ENCODE results near the gene ZBTB33.

DNA sequence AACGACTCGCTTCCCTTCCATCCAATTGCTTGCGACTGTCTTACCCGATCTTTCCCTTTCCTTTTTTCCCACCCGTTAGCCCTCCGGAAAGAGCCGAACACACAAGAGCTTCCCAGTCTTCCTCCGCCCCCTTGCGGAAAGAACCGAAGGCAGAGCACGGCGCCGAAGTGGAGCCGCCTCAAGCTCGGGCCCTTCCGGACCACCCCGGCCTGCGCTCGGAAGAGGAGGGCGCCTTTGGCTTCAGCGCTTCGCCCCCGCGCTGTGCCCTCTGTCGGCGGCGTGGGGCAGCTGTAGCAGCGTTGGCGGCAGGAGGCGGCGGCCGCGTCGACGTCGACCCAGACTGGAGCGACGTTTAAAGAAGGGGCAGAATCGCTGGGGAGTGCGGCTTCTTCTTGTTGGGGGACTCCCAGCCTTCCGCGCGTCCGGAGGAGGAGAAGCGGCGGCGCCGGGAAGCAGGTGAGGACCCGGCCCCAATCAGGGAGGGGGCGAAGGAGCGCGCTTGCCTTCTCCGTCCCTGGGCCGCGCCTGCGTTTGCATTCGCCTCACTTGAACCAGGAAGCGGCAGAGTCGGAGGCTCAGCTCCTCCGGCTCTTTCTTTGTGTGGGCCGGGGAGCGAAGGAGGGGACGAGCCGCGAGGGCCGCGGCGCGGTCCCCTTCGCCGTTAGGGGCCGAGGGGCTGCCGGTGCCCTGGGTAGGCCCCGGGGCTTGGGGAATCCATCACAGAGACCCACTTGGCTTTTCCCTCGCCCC lies at the start of gene ZBTB33:
- TF ChIP-seq, protein P1, sequence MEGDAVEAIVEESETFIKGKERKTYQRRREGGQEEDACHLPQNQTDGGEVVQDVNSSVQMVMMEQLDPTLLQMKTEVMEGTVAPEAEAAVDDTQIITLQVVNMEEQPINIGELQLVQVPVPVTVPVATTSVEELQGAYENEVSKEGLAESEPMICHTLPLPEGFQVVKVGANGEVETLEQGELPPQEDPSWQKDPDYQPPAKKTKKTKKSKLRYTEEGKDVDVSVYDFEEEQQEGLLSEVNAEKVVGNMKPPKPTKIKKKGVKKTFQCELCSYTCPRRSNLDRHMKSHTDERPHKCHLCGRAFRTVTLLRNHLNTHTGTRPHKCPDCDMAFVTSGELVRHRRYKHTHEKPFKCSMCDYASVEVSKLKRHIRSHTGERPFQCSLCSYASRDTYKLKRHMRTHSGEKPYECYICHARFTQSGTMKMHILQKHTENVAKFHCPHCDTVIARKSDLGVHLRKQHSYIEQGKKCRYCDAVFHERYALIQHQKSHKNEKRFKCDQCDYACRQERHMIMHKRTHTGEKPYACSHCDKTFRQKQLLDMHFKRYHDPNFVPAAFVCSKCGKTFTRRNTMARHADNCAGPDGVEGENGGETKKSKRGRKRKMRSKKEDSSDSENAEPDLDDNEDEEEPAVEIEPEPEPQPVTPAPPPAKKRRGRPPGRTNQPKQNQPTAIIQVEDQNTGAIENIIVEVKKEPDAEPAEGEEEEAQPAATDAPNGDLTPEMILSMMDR (IDR thresholded peaks at IDR 0.05) = peak; percentile 60 to 78 (median 72)
- peak; percentile 74 for TF ChIP-seq POLR2A (IDR thresholded peaks at IDR 0.05)
